NK-92 (cell line): Measurements from ENCODE around the gene LPCAT1.

Experiments
- DNase-seq: peaks from one replicate; lab custom pipeline; 2025; ENCODE audit not compliant: unreplicated experiment; lab: John Stamatoyannopoulos, UW

Gene LPCAT1

GRCh38 chr5:1414311-1415058 is 109.3 kb downstream of the LPCAT1 start:
- DNase-seq = no peak

- DNase-seq = no peak
Observed at GRCh38 chr5:1413611-1414241, 110.0 kb downstream of the LPCAT1 start.

DNA sequence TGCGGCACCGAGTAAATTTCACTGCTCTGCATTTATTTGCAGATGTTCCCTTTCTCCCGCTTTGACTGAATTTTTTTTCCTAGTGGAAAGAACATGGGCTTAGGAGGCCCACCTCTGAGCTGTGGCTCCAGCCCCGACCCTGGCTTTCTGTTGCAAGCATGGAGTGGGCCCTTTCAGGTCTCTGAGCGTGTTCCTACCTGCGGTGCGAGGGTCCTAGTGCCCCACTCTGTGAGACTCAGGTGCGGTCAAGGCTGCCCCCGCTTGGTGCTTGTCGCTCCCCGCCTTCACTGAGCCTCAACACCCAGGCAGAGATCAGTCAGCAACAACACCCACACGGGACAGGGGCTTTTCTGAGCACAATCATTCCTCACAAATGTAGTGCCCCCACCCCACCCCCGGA is 110.5 kb downstream of the LPCAT1 start:
- no peak for DNase-seq

DNA sequence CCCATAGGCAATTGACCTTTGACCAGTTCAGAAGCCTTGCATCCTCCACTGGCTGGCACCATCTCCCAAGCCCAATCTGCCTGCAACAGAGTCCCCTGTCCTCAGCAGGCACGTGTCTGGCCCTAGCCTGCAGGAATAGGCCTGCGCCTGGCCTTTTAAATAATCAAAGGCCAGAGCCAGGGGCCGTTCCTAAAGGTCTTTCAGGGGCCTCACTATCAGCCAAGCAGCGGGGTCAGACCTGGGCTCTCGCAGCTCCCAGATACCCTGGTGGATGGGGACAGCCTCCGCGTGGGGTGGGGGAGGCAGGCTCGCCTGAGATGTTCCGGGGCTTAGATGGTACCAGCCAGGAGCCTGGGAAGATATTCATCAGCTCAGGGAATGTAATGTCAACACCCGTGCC is 111.1 kb downstream of the LPCAT1 start:
- no peak for DNase-seq

DNA sequence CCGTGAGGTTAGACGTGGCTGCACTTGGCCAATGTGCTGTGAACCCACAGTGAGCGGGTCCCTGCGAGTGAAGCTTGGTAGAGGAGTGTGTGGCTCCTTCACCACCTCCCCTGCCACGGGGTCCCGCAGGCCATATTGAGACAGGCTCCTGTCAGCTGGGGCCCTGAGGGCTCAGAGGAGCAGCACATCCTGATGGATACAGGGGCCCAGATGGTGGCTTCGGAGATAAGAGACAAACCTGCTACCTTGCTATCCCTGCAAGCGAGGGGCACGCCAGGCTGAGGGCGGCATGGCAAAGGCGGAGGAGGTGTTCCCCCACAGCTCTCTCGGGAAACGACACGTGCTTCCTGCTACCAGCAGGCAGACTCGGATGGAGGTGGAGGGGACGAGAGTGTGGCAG is 111.6 kb downstream of the LPCAT1 start:
- no peak for DNase-seq
